Measurements from ENCODE around the gene TSPAN15.

TSPAN15 gene

GRCh38 chr10:69466158-69466490, 14.9 kb downstream of the TSPAN15 start:
- DNase-seq (ENCODE audit: low read depth in 2 of 2), result no peak

- DNase-seq (ENCODE audit: low read depth in 2 of 2), result no peak
Observed at GRCh38 chr10:69466689-69467088, 15.4 kb downstream of the TSPAN15 start.

GRCh38 chr10:69467928-69468750, 16.9 kb downstream of the TSPAN15 start:
- no peak for DNase-seq (ENCODE audit: low read depth in 2 of 2)

- DNase-seq (ENCODE audit: low read depth in 2 of 2), result no peak
Observed at GRCh38 chr10:69468751-69469089, 17.5 kb downstream of the TSPAN15 start.

- no peak for DNase-seq (ENCODE audit: low read depth in 2 of 2)
Observed at GRCh38 chr10:69469976-69470375, 18.7 kb downstream of the TSPAN15 start.

GRCh38 chr10:69470463-69471384, 19.5 kb downstream of the TSPAN15 start:
- DNase-seq (ENCODE audit: low read depth in 2 of 2), result no peak

- no peak for DNase-seq (ENCODE audit: low read depth in 2 of 2)
Observed at GRCh38 chr10:69472142-69472541, 20.9 kb downstream of the TSPAN15 start.

GRCh38 chr10:69472544-69472943, 21.3 kb downstream of the TSPAN15 start:
- DNase-seq (ENCODE audit: low read depth in 2 of 2), result no peak

GRCh38 chr10:69473304-69473990, 22.2 kb downstream of the TSPAN15 start:
- no peak for DNase-seq (ENCODE audit: low read depth in 2 of 2)

GRCh38 chr10:69474742-69475432, 23.6 kb downstream of the TSPAN15 start:
- no peak for DNase-seq (ENCODE audit: low read depth in 2 of 2)

- no peak for DNase-seq (ENCODE audit: low read depth in 2 of 2)
Observed at GRCh38 chr10:69475433-69475830, 24.2 kb downstream of the TSPAN15 start.

- no peak for DNase-seq (ENCODE audit: low read depth in 2 of 2)
Observed at GRCh38 chr10:69477968-69478597, 26.8 kb downstream of the TSPAN15 start.

- DNase-seq (ENCODE audit: low read depth in 2 of 2), result no peak
Observed at GRCh38 chr10:69479240-69480067, 28.2 kb downstream of the TSPAN15 start.

- DNase-seq (ENCODE audit: low read depth in 2 of 2), result no peak
Observed at GRCh38 chr10:69480068-69480412, 28.8 kb downstream of the TSPAN15 start.

GRCh38 chr10:69481305-69481704, 30.0 kb downstream of the TSPAN15 start:
- DNase-seq (ENCODE audit: low read depth in 2 of 2), result no peak

GRCh38 chr10:69481811-69482524, 30.7 kb downstream of the TSPAN15 start:
- no peak for DNase-seq (ENCODE audit: low read depth in 2 of 2)

GRCh38 chr10:69483963-69484362, 32.7 kb downstream of the TSPAN15 start:
- DNase-seq (ENCODE audit: low read depth in 2 of 2), result no peak

- no peak for DNase-seq (ENCODE audit: low read depth in 2 of 2)
Observed at GRCh38 chr10:69484736-69485135, 33.5 kb downstream of the TSPAN15 start.

GRCh38 chr10:69486922-69487730, 35.9 kb downstream of the TSPAN15 start:
- no peak for DNase-seq (ENCODE audit: low read depth in 2 of 2)

All from stimulated activated CD8-positive, alpha-beta memory T cell treated with anti-CD3 and anti-CD28 coated beads, Interleukin-2, amount 100 ng/mL, for 1 hour (primary cell).